Activated T-cell treated with anti-CD3 and anti-CD28 coated beads, Interleukin-2, amount 50 U/mL, for 4 hours (primary cell): ENCODE data around the gene KCNJ1. TPM values are rescaled to one million over a fixed set of nuclear protein-coding genes. Genes with fewer than 3 reads are reported as not detected.

ENCODE experiments used
- ATAC-seq, 2 donors: fragments of 200-7000 bp; cut with Tn5 transposase; one replicate each; pipeline ENCODE4 v1.10.0; 2021
- DNase-seq: peaks from one replicate; pipeline ENCODE4 v3.0.0-alpha.2; 2020
- H3K27me3 Mint-ChIP-seq: one replicate; pipeline ENCODE4 v1.8.0; 2021; ENCODE audit warnings: low read depth, mixed read lengths
- H3K36me3 Mint-ChIP-seq: one replicate; pipeline ENCODE4 v1.8.0; 2022; ENCODE audit warnings: mixed read lengths; ENCODE audit not compliant: insufficient read depth
- H3K4me1 Mint-ChIP-seq: one replicate; pipeline ENCODE4 v1.8.0; 2021; ENCODE audit warnings: low read depth, mixed read lengths
- H3K4me3 Mint-ChIP-seq: one replicate; pipeline ENCODE4 v1.8.0; 2021; ENCODE audit warnings: mild to moderate bottlenecking, moderate library complexity, mixed read lengths
- H3K9me3 Mint-ChIP-seq: one replicate; pipeline ENCODE4 v1.8.0; 2021; ENCODE audit warnings: mixed read lengths
- total RNA-seq, 3 donors: library from RNA; stranded (reverse); gene quantifications; one replicate each; pipeline ENCODE4 v1.2.1, GENCODE V29; 2021

The KCNJ1 gene
- total RNA-seq, 3 donors from 2014 or later, result not detected

DNA sequence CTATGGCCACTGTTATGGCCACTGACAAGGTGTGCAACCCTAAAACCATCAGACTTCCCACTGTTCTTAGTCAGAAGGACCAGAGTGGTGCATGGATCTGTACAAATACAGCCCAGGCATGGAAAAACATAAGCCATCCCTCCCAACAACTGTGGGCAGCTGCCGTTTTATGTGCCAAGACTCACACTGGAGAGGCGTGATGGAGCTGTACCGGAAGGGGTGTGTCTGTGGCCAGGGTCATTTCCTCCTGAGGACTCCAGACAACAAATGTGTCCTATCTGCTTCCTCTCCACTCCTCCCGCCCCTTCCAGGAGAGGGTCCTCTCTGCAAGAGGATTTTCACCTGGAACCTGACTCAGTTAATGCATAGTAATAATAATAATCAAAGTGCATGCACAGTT lies 29.5 kb downstream of the KCNJ1 start:
- H3K36me3 Mint-ChIP-seq, result peaks cover 3% of the 10 kb centered on the region
- no peak overlapping the region for H3K4me3 Mint-ChIP-seq
- H3K4me1 Mint-ChIP-seq, result peaks cover 59% of the 10 kb centered on the region
- no peaks in the 10 kb centered on the region for H3K9me3 Mint-ChIP-seq
- DNase-seq, result no peak
- no peaks in the 10 kb centered on the region for H3K27me3 Mint-ChIP-seq
- no peak for ATAC-seq

DNA sequence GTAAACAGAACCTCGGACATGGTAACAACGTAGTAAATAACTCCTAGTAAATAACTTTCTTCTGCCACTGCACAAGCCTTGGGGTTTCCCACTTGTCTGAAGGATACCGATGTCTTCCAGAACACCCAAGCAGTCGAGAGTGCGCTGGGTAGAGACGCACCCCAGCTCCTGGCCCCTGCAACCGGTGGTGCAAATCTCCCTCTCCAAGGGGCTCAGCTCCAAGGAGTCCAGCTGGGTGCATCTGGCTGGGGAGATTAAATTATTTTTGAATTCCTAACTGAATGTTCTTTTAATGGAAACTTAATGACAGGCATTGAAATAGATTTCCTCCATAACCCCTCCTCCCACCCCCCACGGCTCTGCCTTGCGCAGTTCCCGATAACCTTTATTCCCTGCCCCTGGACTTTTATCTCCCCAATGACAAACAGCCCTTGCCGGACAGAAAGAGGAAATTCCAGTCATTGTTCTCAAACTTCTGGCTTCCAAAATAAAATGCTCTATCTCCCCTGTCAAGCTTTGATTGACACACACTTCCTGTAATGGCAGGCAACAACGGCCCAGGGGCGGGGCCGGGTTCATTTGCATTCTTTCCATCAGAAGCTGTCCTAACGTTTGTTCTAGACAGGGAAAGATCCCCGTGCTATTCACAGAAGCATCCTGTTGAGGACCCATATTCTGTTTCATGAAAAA lies 31.2 kb downstream of the KCNJ1 start:
- Mint-ChIP-seq H3K36me3 (peaks cover 3% of the 10 kb centered on the region), H3K4me3 (no peak overlapping the region), H3K27me3 (no peaks in the 10 kb centered on the region), H3K9me3 (no peaks in the 10 kb centered on the region), H3K4me1 (peaks cover 54% of the 10 kb centered on the region)
- no peak for DNase-seq
- ATAC-seq, result no peak

DNA sequence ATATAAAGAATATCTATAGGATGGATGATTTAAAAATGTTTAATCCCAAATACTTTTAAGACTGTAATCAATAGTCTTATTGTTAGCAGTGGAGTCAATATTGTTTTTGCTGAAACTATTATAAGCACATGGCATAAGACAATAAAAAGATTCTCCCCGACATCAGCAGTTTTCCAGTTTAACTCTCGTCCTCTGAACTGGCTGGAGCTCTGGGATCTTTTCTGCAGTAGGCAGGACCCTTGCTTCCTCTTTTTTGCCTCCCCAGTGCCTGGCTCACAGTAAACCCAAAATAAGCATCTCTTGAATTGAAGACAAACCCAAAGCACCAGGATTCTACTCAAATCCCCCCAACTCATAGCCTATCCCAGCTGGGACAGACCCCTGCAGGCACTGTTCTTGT lies 32.9 kb downstream of the KCNJ1 start:
- H3K4me1 Mint-ChIP-seq, result peaks cover 54% of the 10 kb centered on the region
- H3K4me3 Mint-ChIP-seq, result no peak overlapping the region
- ATAC-seq, result no peak
- no peaks in the 10 kb centered on the region for H3K27me3 Mint-ChIP-seq
- peaks cover 3% of the 10 kb centered on the region for H3K36me3 Mint-ChIP-seq
- DNase-seq, result no peak
- no peaks in the 10 kb centered on the region for H3K9me3 Mint-ChIP-seq

GRCh38 chr11:128832121-128832497 lies 35.0 kb downstream of the KCNJ1 start:
- Mint-ChIP-seq H3K27me3 (no peaks in the 10 kb centered on the region), H3K36me3 (peaks cover 3% of the 10 kb centered on the region), H3K4me3 (no peak overlapping the region), H3K4me1 (peaks cover 37% of the 10 kb centered on the region), H3K9me3 (no peaks in the 10 kb centered on the region)
- DNase-seq, result no peak
- ATAC-seq, result no peak

DNA sequence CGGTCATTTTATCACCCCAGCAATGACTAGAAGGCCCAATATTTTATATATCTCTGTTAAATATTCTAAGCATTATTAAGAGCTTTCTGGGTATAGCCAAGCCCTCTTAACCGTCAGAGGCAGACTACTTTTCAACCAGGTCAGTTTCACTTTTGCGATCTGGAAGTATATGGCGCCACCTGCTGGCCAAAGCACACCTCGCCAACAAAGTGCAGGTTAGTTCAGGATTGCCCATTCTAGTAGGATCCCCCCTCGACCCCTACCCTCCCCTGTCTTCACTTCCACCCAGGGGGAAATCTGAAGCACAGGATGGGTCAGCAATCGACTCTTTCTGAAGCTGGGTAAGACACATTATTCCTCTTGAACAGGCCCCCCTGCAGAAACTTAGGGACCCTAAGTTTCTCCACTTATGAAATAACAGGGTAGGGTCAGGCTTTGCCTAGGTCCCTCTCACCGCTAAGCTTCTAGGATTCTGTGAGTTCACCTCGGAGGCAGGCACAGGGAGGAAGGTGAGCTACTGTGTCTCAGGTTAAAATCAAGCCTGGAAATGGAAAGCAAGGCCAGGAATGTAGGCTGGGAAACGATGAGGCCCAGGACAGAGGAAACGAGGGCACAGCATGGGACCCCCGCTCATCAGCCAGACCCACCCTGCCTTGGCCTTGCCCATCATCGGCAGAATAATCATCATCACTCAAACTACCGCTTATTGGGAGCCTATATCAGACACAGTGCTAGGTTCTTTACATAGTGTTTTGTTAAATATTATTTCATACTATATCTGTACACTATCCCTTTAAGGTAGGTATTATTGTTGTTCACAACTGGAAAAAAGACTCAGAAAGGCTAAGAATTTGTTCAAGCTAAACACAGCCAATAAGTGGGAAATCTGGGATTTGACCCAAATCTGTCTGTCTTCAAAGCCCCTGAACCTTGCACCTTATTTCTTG lies 35.6 kb downstream of the KCNJ1 start:
- DNase-seq (peak; percentile 89), ATAC-seq (peak; percentile 78 to 81)
- Mint-ChIP-seq H3K36me3 (peaks cover 3% of the 10 kb centered on the region), H3K4me1 (peaks cover 34% of the 10 kb centered on the region), H3K9me3 (no peaks in the 10 kb centered on the region), H3K4me3 (peak overlapping the region; percentile 58), H3K27me3 (no peaks in the 10 kb centered on the region)

DNA sequence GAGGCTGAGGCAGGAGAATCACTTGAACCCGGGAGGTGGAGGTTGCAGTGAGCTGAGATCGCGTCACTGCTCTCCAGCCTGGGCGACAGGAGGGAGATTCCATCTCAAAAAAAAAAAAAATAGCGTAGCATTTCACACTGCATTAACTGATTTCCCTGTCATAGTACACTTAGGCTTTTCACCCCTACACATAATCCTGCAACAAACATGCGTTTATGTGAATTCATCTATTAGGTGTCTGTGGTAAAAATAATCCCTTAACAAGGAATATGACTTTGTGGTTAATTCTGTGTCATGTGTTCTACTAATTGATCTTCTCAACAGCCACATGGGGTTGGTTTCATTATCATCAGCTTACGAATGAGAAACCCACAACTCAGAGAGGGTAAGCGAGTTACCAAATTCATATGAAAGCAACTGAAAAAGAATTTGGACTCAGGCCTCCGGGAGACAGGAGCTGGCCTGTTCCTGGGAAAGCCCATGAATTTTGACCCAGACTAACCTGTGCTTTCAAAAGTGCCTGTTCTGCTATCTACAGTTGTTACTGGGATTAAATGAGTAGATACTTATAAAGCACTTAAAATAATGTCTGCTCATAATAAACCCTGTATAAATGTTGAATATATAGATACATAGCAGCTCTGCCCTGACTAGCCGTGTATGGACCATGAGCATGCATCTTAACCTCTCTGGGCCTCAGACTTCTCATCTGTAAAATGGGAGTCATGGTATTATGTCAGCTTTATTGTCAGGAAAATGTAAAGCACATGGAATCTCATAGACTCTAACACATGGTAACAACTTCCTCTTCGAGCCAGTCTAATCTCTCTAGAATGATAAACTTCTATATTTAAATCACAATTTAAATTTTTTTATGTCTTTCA lies 36.6 kb downstream of the KCNJ1 start:
- Mint-ChIP-seq H3K4me3 (peak overlapping the region; percentile 58), H3K36me3 (no peaks in the 10 kb centered on the region)
- DNase-seq, result no peak

GRCh38 chr11:128828350-128828749 lies 38.7 kb downstream of the KCNJ1 start:
- H3K9me3 Mint-ChIP-seq, result no peaks in the 10 kb centered on the region
- H3K4me3 Mint-ChIP-seq, result no peak overlapping the region
- peaks cover 32% of the 10 kb centered on the region for H3K4me1 Mint-ChIP-seq
- DNase-seq (no peak), ATAC-seq (no peak)
- H3K36me3 Mint-ChIP-seq, result no peaks in the 10 kb centered on the region
- no peaks in the 10 kb centered on the region for H3K27me3 Mint-ChIP-seq

More for the DNA sequence above, 36.6 kb downstream of the KCNJ1 start:
- no peaks in the 10 kb centered on the region for H3K9me3 Mint-ChIP-seq
- peak; percentile 56 to 77 for ATAC-seq
- peaks cover 31% of the 10 kb centered on the region for H3K4me1 Mint-ChIP-seq
- no peaks in the 10 kb centered on the region for H3K27me3 Mint-ChIP-seq

- ATAC-seq, result no peak
- Mint-ChIP-seq H3K9me3 (no peaks in the 10 kb centered on the region), H3K27me3 (no peaks in the 10 kb centered on the region), H3K4me1 (peaks cover 26% of the 10 kb centered on the region), H3K4me3 (no peak overlapping the region), H3K36me3 (no peaks in the 10 kb centered on the region)
- no peak for DNase-seq
These were observed 39.8 kb downstream of the KCNJ1 start for GRCh38 chr11:128827191-128827893.

- Mint-ChIP-seq H3K4me3 (no peak overlapping the region), H3K36me3 (peaks cover 5% of the 10 kb centered on the region), H3K9me3 (no peaks in the 10 kb centered on the region), H3K27me3 (no peaks in the 10 kb centered on the region), H3K4me1 (peaks cover 8% of the 10 kb centered on the region)
- ATAC-seq (no peak), DNase-seq (no peak)
These were observed 41.9 kb downstream of the KCNJ1 start for GRCh38 chr11:128825050-128825784.

DNA sequence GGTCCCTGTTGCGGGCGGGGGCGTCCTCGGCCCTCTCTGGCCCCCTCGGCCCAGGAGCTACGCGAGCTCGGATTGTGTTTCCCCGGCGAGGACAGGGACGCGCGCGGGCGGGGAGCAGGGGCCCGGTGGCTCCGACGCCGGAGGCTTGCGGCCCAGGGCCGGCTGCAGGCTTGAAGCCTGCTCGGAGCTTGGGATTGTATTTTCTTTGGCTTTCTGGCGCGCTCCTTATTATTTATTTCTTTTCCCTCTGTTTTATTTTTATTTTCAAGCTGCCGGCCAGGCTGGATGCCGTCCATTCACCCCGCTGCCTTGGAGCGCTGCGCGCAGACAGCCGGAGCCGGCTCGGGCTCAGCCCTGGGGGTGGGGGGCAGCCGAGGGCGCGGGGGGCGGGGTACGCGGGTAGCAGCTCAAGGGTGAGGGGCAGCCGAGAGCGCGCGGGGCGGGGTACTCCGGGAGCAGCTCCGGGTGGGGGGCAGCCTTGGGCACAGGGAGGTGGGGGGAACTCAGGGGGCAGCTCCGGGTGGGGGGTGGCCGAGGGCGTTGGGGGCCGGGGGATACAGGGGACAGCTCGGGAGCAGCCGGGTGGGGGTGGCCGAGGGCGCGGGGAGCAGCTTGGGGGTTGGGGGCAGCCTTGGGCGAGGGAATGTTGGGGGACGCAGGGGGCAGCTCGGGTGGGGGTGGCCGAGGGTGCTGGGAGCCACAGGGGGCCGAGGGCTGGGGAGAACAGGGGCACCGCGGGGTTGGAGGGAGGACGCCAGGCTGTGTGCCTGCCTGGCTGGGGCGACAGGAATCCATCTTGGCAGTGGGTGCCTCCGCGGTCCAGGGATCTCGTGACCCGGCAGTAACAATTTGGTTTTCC lies 42.7 kb downstream of the KCNJ1 start:
- H3K9me3 Mint-ChIP-seq, result no peaks in the 10 kb centered on the region
- DNase-seq (no peak), ATAC-seq (no peak)
- H3K4me1 Mint-ChIP-seq, result peaks cover 1% of the 10 kb centered on the region
- no peak overlapping the region for H3K4me3 Mint-ChIP-seq
- H3K27me3 Mint-ChIP-seq, result no peaks in the 10 kb centered on the region
- H3K36me3 Mint-ChIP-seq, result peaks cover 9% of the 10 kb centered on the region

DNA sequence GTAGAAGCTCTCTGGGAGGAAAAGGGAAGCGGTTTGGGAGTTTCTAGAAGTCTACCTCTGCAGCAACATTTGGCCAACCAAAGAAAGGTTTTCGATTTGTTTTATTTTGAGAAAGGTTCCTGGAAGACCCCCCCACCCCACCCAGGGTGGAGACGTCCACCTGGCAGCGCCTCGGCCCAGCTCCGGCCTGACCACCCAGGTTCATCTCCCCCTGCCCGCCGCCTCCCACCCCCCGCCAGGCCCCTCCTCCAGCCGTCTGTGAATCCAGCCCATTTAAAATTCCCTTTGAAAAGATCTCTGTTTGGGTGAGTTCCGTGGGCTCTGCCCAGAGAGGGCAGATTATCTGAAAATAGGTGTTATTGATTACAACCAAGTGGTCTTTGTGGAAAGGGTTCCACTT lies 43.3 kb downstream of the KCNJ1 start:
- Mint-ChIP-seq H3K9me3 (no peaks in the 10 kb centered on the region), H3K36me3 (peaks cover 13% of the 10 kb centered on the region), H3K27me3 (no peaks in the 10 kb centered on the region), H3K4me3 (no peak overlapping the region), H3K4me1 (peaks cover 1% of the 10 kb centered on the region)
- DNase-seq (no peak), ATAC-seq (no peak)

DNA sequence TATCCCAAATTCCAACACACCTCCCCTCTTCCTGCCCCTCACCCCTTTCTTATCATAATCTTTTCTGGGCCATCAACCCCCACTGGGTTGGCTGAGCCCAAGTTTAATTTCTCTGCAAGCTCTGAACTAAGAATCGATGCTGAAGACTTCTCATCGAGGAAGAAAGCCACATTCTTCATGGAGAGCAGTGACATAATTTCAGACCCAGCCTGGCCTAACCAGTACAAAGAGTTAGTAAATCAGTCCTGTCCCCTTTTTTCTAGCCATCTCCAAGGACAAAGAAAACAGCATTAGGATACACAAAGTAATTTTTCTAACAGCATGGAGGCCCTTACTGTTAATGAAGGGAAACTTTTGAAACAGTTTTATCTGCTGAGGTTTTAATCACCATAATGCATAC lies 45.0 kb downstream of the KCNJ1 start:
- Mint-ChIP-seq H3K4me1 (peaks cover 1% of the 10 kb centered on the region), H3K9me3 (no peaks in the 10 kb centered on the region), H3K36me3 (peaks cover 17% of the 10 kb centered on the region), H3K4me3 (no peak overlapping the region), H3K27me3 (no peaks in the 10 kb centered on the region)
- ATAC-seq (no peak), DNase-seq (no peak)
